GM10847 (cell line): ENCODE results near the gene SORCS3.

ENCODE experiments used
- POLR2A ChIP-seq: IDR thresholded peaks from 2 replicates; pipeline ENCODE4 v1.6.1; 2011; ENCODE audit not compliant: insufficient read length; ENCODE audit errors: extremely low read depth

SORCS3 gene

GRCh38 chr10:105188737-105189462 lies 547.8 kb downstream of the SORCS3 start:
- no peak for TF ChIP-seq POLR2A

GRCh38 chr10:105189463-105189800 lies 548.3 kb downstream of the SORCS3 start:
- TF ChIP-seq POLR2A = no peak

GRCh38 chr10:105192146-105192545 lies 551.1 kb downstream of the SORCS3 start:
- TF ChIP-seq POLR2A = no peak

- TF ChIP-seq POLR2A = no peak
Observed at GRCh38 chr10:105192861-105193260, 551.8 kb downstream of the SORCS3 start.

- no peak for TF ChIP-seq POLR2A
Observed at GRCh38 chr10:105195831-105196230, 554.7 kb downstream of the SORCS3 start.

GRCh38 chr10:105197598-105198364 lies 556.7 kb downstream of the SORCS3 start:
- no peak for TF ChIP-seq POLR2A

- no peak for TF ChIP-seq POLR2A
Observed at GRCh38 chr10:105206616-105207015, 565.5 kb downstream of the SORCS3 start.

- no peak for TF ChIP-seq POLR2A
Observed at GRCh38 chr10:105207476-105207995, 566.4 kb downstream of the SORCS3 start.

GRCh38 chr10:105210546-105210945 lies 569.5 kb downstream of the SORCS3 start:
- TF ChIP-seq POLR2A = no peak

- TF ChIP-seq POLR2A = no peak
Observed at GRCh38 chr10:105237685-105238084, 596.6 kb downstream of the SORCS3 start.

GRCh38 chr10:105239311-105240219 lies 598.5 kb downstream of the SORCS3 start:
- TF ChIP-seq POLR2A = no peak

- no peak for TF ChIP-seq POLR2A
Observed at GRCh38 chr10:105241254-105241653, 600.2 kb downstream of the SORCS3 start.

GRCh38 chr10:105243381-105243780 lies 602.3 kb downstream of the SORCS3 start:
- TF ChIP-seq POLR2A = no peak

GRCh38 chr10:105243825-105244224 lies 602.7 kb downstream of the SORCS3 start:
- no peak for TF ChIP-seq POLR2A

GRCh38 chr10:105247831-105248499 lies 606.9 kb downstream of the SORCS3 start:
- TF ChIP-seq POLR2A = no peak
